Keratinocyte (primary cell): ENCODE results near the gene STK11IP. TPM values are rescaled to one million over a fixed set of nuclear protein-coding genes. Genes with fewer than 3 reads are reported as not detected.
A peak's percentile ranks its signal among the peaks of the same experiment; 100 is the strongest.

Source experiments
- DNase-seq: peaks from one replicate; pipeline ENCODE4 v3.0.0-alpha.2; 2011; ENCODE audit warnings: low read depth, missing footprints, low spot score
- FAIRE-seq: peaks from 2 replicates; lab custom pipeline; 2011; peaks lifted over from hg19 to GRCh38; lab: Jason Lieb, UNC
- H2AFZ ChIP-seq: 2 replicates; pipeline ENCODE4 v1.6.0; 2012; ENCODE audit warnings: low read length, control low read depth, inconsistent platforms; ENCODE audit not compliant: control insufficient read depth
- H3K27ac ChIP-seq: 2 replicates; pipeline ENCODE4 v1.5.1; 2011; ENCODE audit warnings: low read length; ENCODE audit not compliant: control insufficient read depth, insufficient read depth
- H3K27me3 ChIP-seq: 3 replicates; pipeline ENCODE4 v1.6.0; 2011; ENCODE audit warnings: low read length; ENCODE audit not compliant: control insufficient read depth, insufficient read depth; ENCODE audit errors: extremely low read depth
- H3K36me3 ChIP-seq, 2 experiments: 2 replicates in 1 of 2; 3 replicates in 1 of 2; pipeline ENCODE4 v1.5.1; 2011; ENCODE audit warnings: low read length in 2 of 2, mild to moderate bottlenecking in 1 of 2; ENCODE audit not compliant: control insufficient read depth in 2 of 2, insufficient read depth in 2 of 2; ENCODE audit errors: extremely low read depth in 1 of 2
- H3K4me1 ChIP-seq: 3 replicates; pipeline ENCODE4 v1.5.1; 2011; ENCODE audit warnings: low read length; ENCODE audit not compliant: control insufficient read depth, insufficient read depth; ENCODE audit errors: extremely low read depth
- H3K4me2 ChIP-seq: 3 replicates; pipeline ENCODE4 v1.6.0; 2011; ENCODE audit warnings: low read depth, low read length; ENCODE audit not compliant: control insufficient read depth, insufficient read depth; ENCODE audit errors: extremely low read depth
- H3K4me3 ChIP-seq, 3 experiments: fragments of 200-600 bp in 1 of 3; sonication (generic) in 1 of 3; 2 replicates in 2 of 3; 3 replicates in 1 of 3; pipeline ENCODE4 v1.5.1; 2011 to 2016; ENCODE audit warnings: low read length in 3 of 3, mild to moderate bottlenecking in 3 of 3, control low read depth in 2 of 3, inconsistent platforms in 1 of 3, low read depth in 1 of 3, mixed read lengths in 1 of 3, mixed run types in 1 of 3, moderate library complexity in 1 of 3; ENCODE audit not compliant: control insufficient read depth in 2 of 3, insufficient read depth in 2 of 3; ENCODE audit errors: extremely low read depth in 1 of 3
- H3K79me2 ChIP-seq: 2 replicates; pipeline ENCODE4 v1.6.0; 2012; ENCODE audit warnings: low read length; ENCODE audit not compliant: control insufficient read depth, insufficient read depth
- H3K9ac ChIP-seq: 3 replicates; pipeline ENCODE4 v1.6.0; 2011; ENCODE audit warnings: low read length; ENCODE audit not compliant: control insufficient read depth, insufficient read depth; ENCODE audit errors: extremely low read depth
- H3K9me1 ChIP-seq: 3 replicates; pipeline ENCODE4 v1.6.0; 2011; ENCODE audit warnings: low read length; ENCODE audit not compliant: control insufficient read depth, insufficient read depth; ENCODE audit errors: extremely low read depth
- H3K9me3 ChIP-seq: 2 replicates; pipeline ENCODE4 v1.5.1; 2012; ENCODE audit warnings: low read depth, low read length; ENCODE audit not compliant: control insufficient read depth
- H4K20me1 ChIP-seq: 3 replicates; pipeline ENCODE4 v1.6.0; 2011; ENCODE audit warnings: low read length; ENCODE audit not compliant: control insufficient read depth, insufficient read depth; ENCODE audit errors: extremely low read depth
- EZH2 ChIP-seq: IDR thresholded peaks from one replicate; pipeline ENCODE4 v1.6.1; 2012; ENCODE audit warnings: inconsistent platforms, mild to moderate bottlenecking, low read length, moderate library complexity
- dilution Hi-C: fragments of 300-500 bp; cut with MboI; formaldehyde crosslinking; loops from one replicate; pipeline ENCODE4 v1.7.0; 2020; ENCODE audit warnings: low sequenced_read_pairs; ENCODE audit not compliant: extremely low pct_ligation_motif_present
- polyA plus RNA-seq, 5 experiments: library from polyadenylated mRNA; depleted of rRNA in 3 of 5; stranded (reverse) in 3 of 5; stranded (forward) in 1 of 5; unstranded in 1 of 5; fragments of >200 nt; gene quantifications; 1 replicate in 1 of 5; 2 replicates in 3 of 5; 3 replicates in 1 of 5; pipeline versions ENCODE4 v1.2.1 to v1.2.3, GENCODE V29; 2011 to 2012; ENCODE audit warnings: missing spikeins in 2 of 5, low read depth in 1 of 5, low replicate concordance in 1 of 5
- TF ChIP-seq, protein P1 (sequence below), 3 experiments: IDR thresholded peaks in 1 of 3; conservative IDR thresholded peaks in 1 of 3; optimal IDR thresholded peaks in 1 of 3; 2 replicates in 2 of 3; 3 replicates in 1 of 3; pipeline versions ENCODE3 to v1.5.1; 2011; ENCODE audit warnings: low read length in 3 of 3, mild to moderate bottlenecking in 3 of 3, moderate library complexity in 2 of 3, control low read depth in 1 of 3, inconsistent platforms in 1 of 3; ENCODE audit not compliant: insufficient read depth in 2 of 3; ENCODE audit errors: extremely low read depth in 1 of 3

Gene STK11IP
- polyA plus RNA-seq, 1 donor (not counting 4 experiments of a cell fraction or from before 2014, with no cell fraction given), result 10.0 TPM

DNA sequence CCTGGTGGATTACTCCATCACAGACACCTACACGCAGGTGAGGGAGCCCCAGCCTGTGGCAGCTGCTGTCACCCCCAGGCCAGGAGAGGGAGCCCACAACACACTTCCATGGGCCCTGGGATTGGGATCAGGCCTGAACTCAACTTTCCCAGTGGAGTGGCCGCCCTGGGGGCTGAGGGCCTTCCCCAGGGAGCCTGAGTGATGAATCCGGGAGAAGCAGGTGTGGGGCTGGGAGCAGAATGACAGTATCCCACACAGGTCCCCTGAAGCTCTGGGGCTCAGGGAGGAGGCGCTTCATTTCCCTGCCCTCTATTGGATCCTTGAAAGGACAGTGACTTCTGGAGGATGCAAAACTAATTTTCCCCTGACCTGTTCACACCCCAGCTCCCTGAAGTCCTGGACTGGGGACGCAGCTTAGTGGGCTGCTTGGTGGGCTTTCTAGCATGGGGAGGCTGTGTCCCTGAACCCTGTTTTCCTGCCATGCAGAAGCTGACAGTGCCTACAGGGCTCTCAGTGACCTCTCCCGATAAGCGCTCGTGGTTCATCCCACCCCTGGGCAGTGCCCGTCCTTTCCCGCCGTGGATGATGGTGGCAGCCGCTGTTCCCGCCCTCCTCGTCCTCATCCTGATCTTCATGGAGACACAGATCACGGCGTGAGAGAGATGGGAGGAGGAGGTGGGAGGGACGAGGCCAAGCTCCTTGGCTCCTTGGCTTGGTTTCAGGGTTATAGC, 40.7 kb downstream of the STK11IP start:
- Histone ChIP-seq H3K9me3 (no peaks in the 10 kb centered on the region), H3K4me1 (peaks cover 4% of the 10 kb centered on the region), H3K27ac (no peak overlapping the region), H2AFZ (no peak overlapping the region), H3K4me2 (no peak overlapping the region), H4K20me1 (no peaks in the 10 kb centered on the region), H3K4me3 (no peak overlapping the region), H3K79me2 (no peaks in the 10 kb centered on the region), H3K9me1 (no peaks in the 10 kb centered on the region), H3K9ac (no peak overlapping the region), H3K27me3 (no peaks in the 10 kb centered on the region), H3K36me3 (peaks cover 11 to 20% of the 10 kb centered on the region in 2 experiments)
- no peak for TF ChIP-seq EZH2
- TF ChIP-seq, protein P1, sequence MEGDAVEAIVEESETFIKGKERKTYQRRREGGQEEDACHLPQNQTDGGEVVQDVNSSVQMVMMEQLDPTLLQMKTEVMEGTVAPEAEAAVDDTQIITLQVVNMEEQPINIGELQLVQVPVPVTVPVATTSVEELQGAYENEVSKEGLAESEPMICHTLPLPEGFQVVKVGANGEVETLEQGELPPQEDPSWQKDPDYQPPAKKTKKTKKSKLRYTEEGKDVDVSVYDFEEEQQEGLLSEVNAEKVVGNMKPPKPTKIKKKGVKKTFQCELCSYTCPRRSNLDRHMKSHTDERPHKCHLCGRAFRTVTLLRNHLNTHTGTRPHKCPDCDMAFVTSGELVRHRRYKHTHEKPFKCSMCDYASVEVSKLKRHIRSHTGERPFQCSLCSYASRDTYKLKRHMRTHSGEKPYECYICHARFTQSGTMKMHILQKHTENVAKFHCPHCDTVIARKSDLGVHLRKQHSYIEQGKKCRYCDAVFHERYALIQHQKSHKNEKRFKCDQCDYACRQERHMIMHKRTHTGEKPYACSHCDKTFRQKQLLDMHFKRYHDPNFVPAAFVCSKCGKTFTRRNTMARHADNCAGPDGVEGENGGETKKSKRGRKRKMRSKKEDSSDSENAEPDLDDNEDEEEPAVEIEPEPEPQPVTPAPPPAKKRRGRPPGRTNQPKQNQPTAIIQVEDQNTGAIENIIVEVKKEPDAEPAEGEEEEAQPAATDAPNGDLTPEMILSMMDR (optimal IDR thresholded peaks at IDR 0.05 in 1 of 3, IDR thresholded peaks at IDR 0.05 in 1 of 3, conservative IDR thresholded peaks at IDR 0.05 in 1 of 3; ENCODE audit: extremely low read depth in 1 of 3, insufficient read depth in 2 of 3, low read length in 3 of 3), result peak; percentile 47 to 63 (median 48)
- DNase-seq (no peak), FAIRE-seq (no peak)
- dilution Hi-C loops, result no loop called here

DNA sequence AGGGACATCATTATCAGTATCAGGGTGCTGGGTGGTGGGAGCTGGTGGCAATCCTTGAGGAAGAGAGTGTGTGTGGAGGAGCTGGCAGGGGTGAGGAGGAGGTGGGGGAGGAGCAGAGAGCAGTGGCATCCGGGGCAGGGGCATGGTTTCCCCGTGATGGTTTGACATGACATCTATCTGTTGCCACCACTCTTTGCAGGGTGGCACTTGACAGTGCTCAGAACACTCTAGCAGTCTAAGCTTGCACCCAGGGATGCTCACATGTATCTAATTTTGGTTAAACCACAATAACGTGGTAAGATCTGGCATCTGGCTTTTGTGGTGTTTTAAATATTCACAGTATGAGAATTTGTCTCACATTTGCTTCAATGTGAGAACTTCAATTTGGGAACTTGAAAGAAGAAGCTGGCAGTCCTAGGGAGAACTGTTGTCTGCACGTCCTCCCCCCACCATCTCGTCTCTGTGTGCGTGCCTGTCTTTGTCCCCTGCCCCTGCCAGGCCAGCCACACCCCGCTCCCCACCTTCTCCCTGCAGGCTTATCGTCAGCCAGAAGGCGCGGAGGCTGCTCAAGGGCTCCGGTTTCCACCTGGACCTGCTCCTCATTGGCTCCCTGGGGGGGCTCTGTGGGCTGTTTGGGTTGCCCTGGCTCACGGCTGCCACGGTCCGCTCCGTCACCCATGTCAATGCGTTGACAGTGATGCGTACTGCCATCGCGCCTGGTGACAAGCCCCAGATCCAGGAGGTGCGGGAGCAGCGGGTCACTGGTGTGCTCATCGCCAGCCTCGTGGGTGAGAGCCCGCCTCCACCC, 41.5 kb downstream of the STK11IP start:
- H3K4me2 ChIP-seq, result no peak overlapping the region
- no peak for FAIRE-seq
- no peaks in the 10 kb centered on the region for H3K9me1 ChIP-seq
- no peak for DNase-seq
- dilution Hi-C loops, result no loop called here
- no peak overlapping the region for H3K27ac ChIP-seq
- no peak overlapping the region for H3K9ac ChIP-seq
- H3K79me2 ChIP-seq, result no peaks in the 10 kb centered on the region
- H3K4me3 ChIP-seq, result no peak overlapping the region
- TF ChIP-seq, protein P1 (optimal IDR thresholded peaks at IDR 0.05 in 1 of 3, IDR thresholded peaks at IDR 0.05 in 1 of 3, conservative IDR thresholded peaks at IDR 0.05 in 1 of 3; ENCODE audit: extremely low read depth in 1 of 3, insufficient read depth in 2 of 3, low read length in 3 of 3), result no peak
- TF ChIP-seq EZH2, result no peak
- H2AFZ ChIP-seq, result no peak overlapping the region
- H3K9me3 ChIP-seq, result no peaks in the 10 kb centered on the region
- no peaks in the 10 kb centered on the region for H3K27me3 ChIP-seq
- no peaks in the 10 kb centered on the region for H4K20me1 ChIP-seq
- H3K36me3 ChIP-seq, result peaks cover 11 to 16% of the 10 kb centered on the region in 2 experiments
- peaks cover 4% of the 10 kb centered on the region for H3K4me1 ChIP-seq
